Fibroblast of lung (primary cell): Measurements from ENCODE around the gene DNAH10.

Experiments used
- EZH2 ChIP-seq: IDR thresholded peaks from 2 replicates; pipeline ENCODE4 v1.5.1; 2012; ENCODE audit warnings: low read length, control low read depth, mild to moderate bottlenecking; ENCODE audit errors: missing control alignments
- TF ChIP-seq, protein P1 (sequence below), 2 donors: IDR thresholded peaks in 1 of 2; conservative IDR thresholded peaks in 1 of 2; 1 replicate in 1 of 2; 2 replicates in 1 of 2; pipeline ENCODE4 v1.5.1; 2011 to 2012; ENCODE audit warnings: low read length in 2 of 2, control low read depth in 1 of 2, inconsistent platforms in 1 of 2, low read depth in 1 of 2, mild to moderate bottlenecking in 1 of 2

DNA sequence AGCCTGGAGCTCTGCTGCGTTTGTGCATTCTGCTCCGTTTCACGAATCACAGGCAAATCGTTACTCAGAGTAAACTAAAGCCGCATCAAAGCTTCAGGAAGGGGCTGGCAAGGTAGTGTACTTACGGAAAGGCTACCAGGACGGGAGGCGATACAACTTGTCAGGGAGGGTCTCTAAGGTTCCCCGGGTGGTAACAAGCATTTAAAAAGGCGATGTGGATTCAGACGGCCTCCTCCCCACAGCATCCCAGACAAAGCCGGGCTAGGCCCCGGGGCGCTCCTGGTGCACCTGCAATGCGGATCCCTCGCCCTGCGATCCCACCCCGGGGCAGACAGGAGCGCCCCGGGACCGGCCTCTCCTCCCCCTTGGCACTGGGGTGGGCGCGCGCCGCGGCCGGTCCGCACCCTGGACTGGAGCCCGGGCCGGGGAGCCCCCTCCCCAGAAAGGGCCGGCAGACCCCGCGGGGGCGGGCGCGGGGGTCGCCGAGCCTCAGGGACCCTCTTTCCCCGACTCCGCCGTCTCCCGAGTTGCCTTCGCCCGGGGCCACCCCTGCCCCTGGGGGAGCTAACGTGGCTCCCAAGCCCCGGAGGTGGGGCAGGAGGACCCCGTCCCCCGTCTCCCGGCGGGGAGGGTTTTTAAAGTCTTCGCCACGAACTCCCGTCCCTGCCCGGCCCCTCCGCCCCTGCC, 209.8 kb downstream of the DNAH10 start:
- TF ChIP-seq, protein P1, sequence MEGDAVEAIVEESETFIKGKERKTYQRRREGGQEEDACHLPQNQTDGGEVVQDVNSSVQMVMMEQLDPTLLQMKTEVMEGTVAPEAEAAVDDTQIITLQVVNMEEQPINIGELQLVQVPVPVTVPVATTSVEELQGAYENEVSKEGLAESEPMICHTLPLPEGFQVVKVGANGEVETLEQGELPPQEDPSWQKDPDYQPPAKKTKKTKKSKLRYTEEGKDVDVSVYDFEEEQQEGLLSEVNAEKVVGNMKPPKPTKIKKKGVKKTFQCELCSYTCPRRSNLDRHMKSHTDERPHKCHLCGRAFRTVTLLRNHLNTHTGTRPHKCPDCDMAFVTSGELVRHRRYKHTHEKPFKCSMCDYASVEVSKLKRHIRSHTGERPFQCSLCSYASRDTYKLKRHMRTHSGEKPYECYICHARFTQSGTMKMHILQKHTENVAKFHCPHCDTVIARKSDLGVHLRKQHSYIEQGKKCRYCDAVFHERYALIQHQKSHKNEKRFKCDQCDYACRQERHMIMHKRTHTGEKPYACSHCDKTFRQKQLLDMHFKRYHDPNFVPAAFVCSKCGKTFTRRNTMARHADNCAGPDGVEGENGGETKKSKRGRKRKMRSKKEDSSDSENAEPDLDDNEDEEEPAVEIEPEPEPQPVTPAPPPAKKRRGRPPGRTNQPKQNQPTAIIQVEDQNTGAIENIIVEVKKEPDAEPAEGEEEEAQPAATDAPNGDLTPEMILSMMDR (conservative IDR thresholded peaks at IDR 0.05 in 1 of 2, IDR thresholded peaks at IDR 0.05 in 1 of 2; ENCODE audit: low read depth in 1 of 2, low read length in 2 of 2), result no peak
- no peak for TF ChIP-seq EZH2
